Body of pancreas (tissue), 4 donors: ENCODE results near the gene GRXCR2. TPM values are rescaled to one million over a fixed set of nuclear protein-coding genes. Genes with fewer than 3 reads are reported as not detected.
"Not testable (repeated sequence)": the region's sequence is repeated elsewhere in the genome, so short reads cannot be mapped to it uniquely, and the experiment has no call there.

Source experiments
- ATAC-seq: fragments of 150-250 bp; one replicate; pipeline ENCODE4 v1.9.1; 2016
- DNase-seq, 4 donors: peaks; one replicate each; pipeline ENCODE4 v3.0.0-alpha.2; 2019
- H3K27ac ChIP-seq, 4 donors: fragments of 200-600 bp; sonication (generic); 1 replicate in 3 of 4; 2 replicates in 1 of 4; pipeline versions ENCODE4 v1.5.1 to v1.6.1; 2016 to 2019; ENCODE audit warnings: mild to moderate bottlenecking in 1 of 4, mixed read lengths in 1 of 4, moderate library complexity in 1 of 4
- H3K27me3 ChIP-seq, 2 donors: fragments of 200-600 bp; sonication (generic); one replicate each; pipeline ENCODE4 v1.6.0; 2016; ENCODE audit warnings: mild to moderate bottlenecking in 1 of 2
- H3K36me3 ChIP-seq, 2 donors: fragments of 200-600 bp; sonication (generic); replicated peaks in 1 of 2; 2 replicates each; pipeline ENCODE4 v1.5.1; 2016; ENCODE audit warnings: low read depth in 2 of 2; ENCODE audit not compliant: insufficient read depth in 1 of 2
- H3K4me1 ChIP-seq: fragments of 200-600 bp; sonication (generic); one replicate; pipeline ENCODE4 v1.6.0; 2016
- H3K4me3 ChIP-seq, 2 donors: fragments of 200-600 bp; sonication (generic); 1 replicate in 1 of 2; 2 replicates in 1 of 2; pipeline ENCODE4 v1.5.1; 2016 to 2019
- H3K9me3 ChIP-seq, 3 donors: fragments of 200-600 bp; sonication (generic); 1 replicate in 2 of 3; 2 replicates in 1 of 3; pipeline ENCODE4 v1.5.1; 2016
- POLR2A ChIP-seq, 3 donors: fragments of 450-650 bp; IDR thresholded peaks; one replicate each; pipeline ENCODE4 v1.6.1; 2016; ENCODE audit warnings: antibody characterized with exemption in 3 of 3, mild to moderate bottlenecking in 2 of 3
- WGBS, 2 donors: methylation state at CpG; one replicate each; pipeline ENCODE4 v1.1.5; 2017; 5-methylcytosine and 5-hydroxymethylcytosine counted together
- intact Hi-C: fragments of 100-400 bp; cut with DNase I; formaldehyde crosslinking; loops from one replicate; pipeline ENCODE4 v1.15.1; 2023
- total RNA-seq, 2 donors: library from RNA; depleted of rRNA; stranded (reverse); fragments of >200 nt; gene quantifications; one replicate each; pipeline ENCODE4 v1.1.0, GENCODE V29; 2016
- TF ChIP-seq, protein P1 (sequence below), 7 experiments: fragments of 450-650 bp in 4 of 7; fragments of 200-600 bp in 3 of 7; sonication (generic) in 3 of 7; IDR thresholded peaks; one replicate each; pipeline ENCODE4 v1.5.1; 2016 to 2019; ENCODE audit warnings: antibody characterized with exemption in 7 of 7

GRXCR2 gene
- total RNA-seq, 2 donors from 2014 or later, result not detected

DNA sequence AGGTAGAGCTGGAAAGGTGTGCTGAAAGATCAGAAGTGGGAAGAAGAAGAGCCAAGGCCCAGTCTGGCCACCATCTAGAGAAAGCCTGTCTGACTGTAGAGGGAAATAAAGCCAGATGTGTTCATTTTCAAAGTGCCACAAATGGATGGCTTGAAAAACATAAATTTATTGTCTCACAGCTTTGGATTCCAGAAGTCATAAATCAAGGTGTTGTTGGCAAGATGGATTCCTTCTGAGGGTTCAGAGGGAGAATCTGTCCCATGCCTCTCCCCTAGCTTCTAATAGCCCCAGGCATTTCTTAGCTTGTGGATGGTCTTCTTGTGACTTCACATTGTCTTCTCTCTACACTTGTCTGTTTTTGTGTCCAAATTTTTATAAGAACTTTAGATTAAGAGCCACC is 31.5 kb downstream of the GRXCR2 start:
- no peak for TF ChIP-seq POLR2A (IDR thresholded peaks at IDR 0.05)
- TF ChIP-seq, protein P1, sequence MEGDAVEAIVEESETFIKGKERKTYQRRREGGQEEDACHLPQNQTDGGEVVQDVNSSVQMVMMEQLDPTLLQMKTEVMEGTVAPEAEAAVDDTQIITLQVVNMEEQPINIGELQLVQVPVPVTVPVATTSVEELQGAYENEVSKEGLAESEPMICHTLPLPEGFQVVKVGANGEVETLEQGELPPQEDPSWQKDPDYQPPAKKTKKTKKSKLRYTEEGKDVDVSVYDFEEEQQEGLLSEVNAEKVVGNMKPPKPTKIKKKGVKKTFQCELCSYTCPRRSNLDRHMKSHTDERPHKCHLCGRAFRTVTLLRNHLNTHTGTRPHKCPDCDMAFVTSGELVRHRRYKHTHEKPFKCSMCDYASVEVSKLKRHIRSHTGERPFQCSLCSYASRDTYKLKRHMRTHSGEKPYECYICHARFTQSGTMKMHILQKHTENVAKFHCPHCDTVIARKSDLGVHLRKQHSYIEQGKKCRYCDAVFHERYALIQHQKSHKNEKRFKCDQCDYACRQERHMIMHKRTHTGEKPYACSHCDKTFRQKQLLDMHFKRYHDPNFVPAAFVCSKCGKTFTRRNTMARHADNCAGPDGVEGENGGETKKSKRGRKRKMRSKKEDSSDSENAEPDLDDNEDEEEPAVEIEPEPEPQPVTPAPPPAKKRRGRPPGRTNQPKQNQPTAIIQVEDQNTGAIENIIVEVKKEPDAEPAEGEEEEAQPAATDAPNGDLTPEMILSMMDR (IDR thresholded peaks at IDR 0.05), result no peak
- no peaks in the 10 kb centered on the region for H3K27me3 ChIP-seq
- H3K9me3 ChIP-seq, result no peaks in the 10 kb centered on the region
- no peak for ATAC-seq
- no peak overlapping the region for H3K4me3 ChIP-seq
- intact Hi-C loops, result no loop called here
- H3K27ac ChIP-seq, result no peak overlapping the region
- DNase-seq, result no peak
- H3K36me3 ChIP-seq, result no peaks in the 10 kb centered on the region
- peaks cover 23% of the 10 kb centered on the region for H3K4me1 ChIP-seq

DNA sequence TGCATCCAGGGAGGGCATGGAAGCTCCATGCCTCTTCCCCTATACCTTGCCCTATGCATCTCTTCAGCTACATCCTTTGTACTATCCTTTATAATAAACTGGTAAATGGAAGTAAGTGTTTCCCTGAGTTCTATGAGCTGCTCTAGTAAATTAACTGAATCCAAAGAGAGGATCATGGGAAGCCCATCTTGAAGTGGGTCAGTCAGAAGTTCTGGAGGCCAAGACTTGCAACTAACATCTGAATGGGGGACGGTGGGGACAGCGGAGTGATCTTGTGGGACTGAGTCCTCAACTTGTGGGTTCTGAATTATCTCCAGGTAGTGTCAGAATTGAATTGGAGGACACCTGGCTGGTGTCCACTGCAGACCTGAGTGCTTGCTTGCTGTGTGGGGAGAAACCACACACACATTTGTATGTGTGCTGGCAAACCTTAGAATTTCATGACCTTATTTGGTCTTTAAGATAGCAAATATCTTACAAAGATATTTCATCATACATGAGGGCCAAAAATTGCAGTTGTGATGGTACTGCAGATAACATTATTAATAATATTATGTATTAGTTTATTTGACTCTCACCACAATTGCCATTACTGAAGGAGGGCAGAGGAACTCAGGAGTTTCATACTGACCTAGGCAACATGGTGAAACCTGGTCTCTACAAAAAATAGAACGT is 32.2 kb downstream of the GRXCR2 start:
- no peaks in the 10 kb centered on the region for H3K27me3 ChIP-seq
- WGBS, 2 donors, result 79 to 89% methylated on average over 3 of the region's 3 CpGs
- ATAC-seq (no peak), DNase-seq (no peak)
- intact Hi-C loops, result no loop called here
- no peak overlapping the region for H3K4me3 ChIP-seq
- no peak overlapping the region for H3K27ac ChIP-seq
- TF ChIP-seq, protein P1 (IDR thresholded peaks at IDR 0.05), result no peak
- no peak for TF ChIP-seq POLR2A (IDR thresholded peaks at IDR 0.05)
- H3K9me3 ChIP-seq, result no peaks in the 10 kb centered on the region
- no peaks in the 10 kb centered on the region for H3K36me3 ChIP-seq
- peaks cover 25% of the 10 kb centered on the region for H3K4me1 ChIP-seq

DNA sequence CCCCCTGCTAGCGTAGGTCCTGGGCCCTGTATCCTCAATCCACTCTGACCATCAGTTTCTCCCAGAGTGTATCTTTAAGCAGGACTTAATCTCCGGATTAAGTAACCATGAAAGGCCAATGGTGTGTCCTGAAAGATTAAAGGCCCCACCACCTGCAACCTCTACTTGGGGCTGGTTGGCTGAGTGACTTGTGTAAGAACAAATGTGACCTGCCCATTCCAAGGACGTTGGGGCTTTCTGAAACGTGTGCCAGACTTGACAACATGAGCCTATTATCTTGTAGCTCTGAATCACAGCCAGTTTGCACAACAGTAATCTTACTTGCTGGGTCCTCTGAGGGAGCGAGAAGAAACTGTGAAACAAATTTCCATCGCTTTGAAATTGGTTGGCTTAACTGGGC is 34.5 kb downstream of the GRXCR2 start:
- Histone ChIP-seq H3K9me3 (no peaks in the 10 kb centered on the region), H3K27ac (peak overlapping the region in 3 of 4 donors; percentile 15 to 50 (median 38)), H3K4me1 (peaks cover 36% of the 10 kb centered on the region), H3K27me3 (no peaks in the 10 kb centered on the region), H3K36me3 (no peaks in the 10 kb centered on the region), H3K4me3 (no peak overlapping the region)
- peak; percentile 67 to 89 (median 81) for DNase-seq
- intact Hi-C loops, result no loop called here
- TF ChIP-seq POLR2A (IDR thresholded peaks at IDR 0.05), result no peak
- TF ChIP-seq, protein P1 (IDR thresholded peaks at IDR 0.05), result no peak
- ATAC-seq, result peak; percentile 49
- WGBS, 2 donors, result 35 to 44% methylated on average over 6 of the region's 6 CpGs

DNA sequence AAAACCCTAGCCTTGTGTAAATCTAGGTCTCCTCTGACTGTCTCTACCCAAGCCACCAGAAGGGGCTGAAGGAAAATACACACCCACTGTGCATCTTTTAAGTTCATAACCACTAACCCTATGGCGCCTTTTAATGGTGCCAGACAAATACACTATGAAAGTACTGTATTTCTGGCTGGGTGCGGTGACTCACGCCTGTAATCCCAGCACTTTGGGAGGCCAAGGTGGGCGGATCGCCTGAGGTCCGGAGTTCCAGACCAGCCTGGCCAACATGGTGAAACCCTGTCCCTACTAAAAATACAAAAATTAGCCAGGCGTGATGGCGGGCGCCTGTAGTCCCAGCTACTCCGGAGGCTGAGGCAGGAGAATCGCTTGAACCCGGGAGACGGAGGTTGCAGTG is 36.6 kb downstream of the GRXCR2 start:
- H3K27me3 ChIP-seq, H3K9me3 ChIP-seq, DNase-seq, intact Hi-C loops, H3K4me3 ChIP-seq, H3K36me3 ChIP-seq, ATAC-seq: not testable (repeated sequence)
- WGBS, 2 donors, result 96 to 98% methylated on average over 13 of the region's 13 CpGs
- peaks cover 41% of the 10 kb centered on the region for H3K4me1 ChIP-seq
- peak overlapping the region in 3 of 4 donors; percentile 87 to 91 (median 89) for H3K27ac ChIP-seq

DNA sequence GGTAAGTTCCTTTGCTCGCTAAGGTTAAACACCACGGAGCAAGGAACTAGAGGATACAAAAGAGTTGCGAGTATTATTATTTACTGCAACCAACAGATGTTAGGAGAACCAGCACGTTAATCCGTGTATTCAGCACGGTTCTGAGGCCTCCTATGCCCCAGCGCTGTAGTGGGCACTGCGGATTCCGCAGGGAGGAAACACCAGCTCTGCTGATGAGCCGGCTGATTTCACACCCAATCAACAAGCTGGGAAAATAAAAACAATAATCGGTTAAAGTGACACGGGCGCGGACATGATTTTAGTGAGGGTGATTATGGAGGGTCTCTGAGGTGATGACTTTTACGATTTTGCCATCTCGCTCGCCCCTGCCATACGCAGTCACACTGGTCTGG is 37.0 kb downstream of the GRXCR2 start:
- no peak overlapping the region for H3K4me3 ChIP-seq
- no peaks in the 10 kb centered on the region for H3K36me3 ChIP-seq
- intact Hi-C loops, result no loop called here
- peak overlapping the region; percentile 43 to 91 (median 88) for H3K27ac ChIP-seq
- DNase-seq (peak in 1 of 4 donors; percentile 18), ATAC-seq (no peak)
- WGBS, 2 donors, result 34 to 50% methylated on average over 18 of the region's 18 CpGs
- no peaks in the 10 kb centered on the region for H3K27me3 ChIP-seq
- no peaks in the 10 kb centered on the region for H3K9me3 ChIP-seq
- H3K4me1 ChIP-seq, result peaks cover 45% of the 10 kb centered on the region
- TF ChIP-seq, protein P1 (IDR thresholded peaks at IDR 0.05), result no peak
- TF ChIP-seq POLR2A (IDR thresholded peaks at IDR 0.05), result no peak
